Neural cell (in vitro differentiated cells): ENCODE results near the gene NPHP4. TPM values are rescaled to one million over a fixed set of nuclear protein-coding genes. Genes with fewer than 3 reads are reported as not detected.

ENCODE experiments used
- H2AFZ ChIP-seq: fragments of 200-600, 300-800 bp; sonication (generic), shearing (Covaris generic); 2 replicates; pipeline ENCODE4 v1.6.0; 2014; ENCODE audit warnings: low read depth, mild to moderate bottlenecking, antibody characterized with exemption, low read length, moderate library complexity
- H3F3A ChIP-seq: fragments of 200-600 bp; shearing (Covaris generic); 2 replicates; pipeline ENCODE4 v1.6.1; 2016; ENCODE audit warnings: mild to moderate bottlenecking, moderate library complexity, mixed read lengths, antibody characterized with exemption, low read length; ENCODE audit not compliant: insufficient read depth, poor library complexity, severe bottlenecking
- H3K27ac ChIP-seq: fragments of 200-600, 300-800 bp; sonication (generic), shearing (Covaris generic); 2 replicates; pipeline ENCODE4 v1.5.1; 2014; ENCODE audit warnings: mild to moderate bottlenecking, low read length, moderate library complexity
- H3K27me3 ChIP-seq: fragments of 300-800, 200-600 bp; sonication (generic), shearing (Covaris generic); 2 replicates; pipeline ENCODE4 v1.6.0; 2014; ENCODE audit warnings: mild to moderate bottlenecking, low read depth, low read length, moderate library complexity; ENCODE audit not compliant: insufficient read depth
- H3K36me3 ChIP-seq: fragments of 300-800, 200-600 bp; sonication (generic), shearing (Covaris generic); 2 replicates; pipeline ENCODE4 v1.5.1; 2014; ENCODE audit warnings: mild to moderate bottlenecking, antibody characterized with exemption, low read length, moderate library complexity; ENCODE audit not compliant: insufficient read depth
- H3K4me2 ChIP-seq: fragments of 300-800, 200-600 bp; sonication (generic), shearing (Covaris generic); 2 replicates; pipeline ENCODE4 v1.6.0; 2014; ENCODE audit warnings: mild to moderate bottlenecking, low read length
- H3K4me3 ChIP-seq: fragments of 300-800, 200-600 bp; sonication (generic), shearing (Covaris generic); 2 replicates; pipeline ENCODE4 v1.5.1; 2014; ENCODE audit warnings: mild to moderate bottlenecking, low read length, moderate library complexity
- H3K79me2 ChIP-seq: fragments of 200-600 bp; shearing (Covaris generic); replicated peaks from 2 replicates; pipeline ENCODE4 v1.6.0; 2014; ENCODE audit warnings: mild to moderate bottlenecking, low read length, moderate library complexity; ENCODE audit not compliant: insufficient read depth
- H3K9ac ChIP-seq: fragments of 300-800, 200-600 bp; sonication (generic), shearing (Covaris generic); 2 replicates; pipeline ENCODE4 v1.6.1; 2016; ENCODE audit warnings: mild to moderate bottlenecking, low read length, mixed read lengths
- H3K9me2 ChIP-seq: fragments of 200-600 bp; shearing (Covaris generic); 2 replicates; pipeline ENCODE4 v1.6.1; 2016; ENCODE audit warnings: mild to moderate bottlenecking, low read length, mixed read lengths; ENCODE audit not compliant: insufficient read depth
- H3K9me3 ChIP-seq: fragments of 200-600, 300-800 bp; sonication (generic), shearing (Covaris generic); 2 replicates; pipeline ENCODE4 v1.6.1; 2016; ENCODE audit warnings: mild to moderate bottlenecking, mixed run types, low read length, moderate library complexity, mixed read lengths
- H4K20me1 ChIP-seq: fragments of 200-600 bp; shearing (Covaris generic); 2 replicates; pipeline ENCODE4 v1.6.1; 2016; ENCODE audit warnings: mild to moderate bottlenecking, mixed run types; ENCODE audit not compliant: insufficient read depth
- CTCF ChIP-seq: fragments of 450-650 bp; IDR thresholded peaks from 2 replicates; pipeline ENCODE4 v1.5.1; 2014; ENCODE audit warnings: antibody characterized with exemption, mild to moderate bottlenecking, moderate library complexity; ENCODE audit not compliant: poor library complexity, severe bottlenecking
- EP300 ChIP-seq: fragments of 450-650 bp; conservative IDR thresholded peaks from 2 replicates; pipeline ENCODE4 v1.6.1; 2014; ENCODE audit warnings: antibody characterized with exemption, mild to moderate bottlenecking, moderate library complexity; ENCODE audit not compliant: poor library complexity, severe bottlenecking
- EZH2 ChIP-seq: fragments of 200-600, 300-800 bp; shearing (Covaris generic), sonication (generic); IDR thresholded peaks from 2 replicates; pipeline ENCODE4 v1.6.1; 2014; ENCODE audit warnings: antibody characterized with exemption, low read length, borderline replicate concordance, mild to moderate bottlenecking; ENCODE audit not compliant: insufficient read depth, poor library complexity, severe bottlenecking
- MXI1 ChIP-seq: fragments of 450-650 bp; conservative IDR thresholded peaks from 2 replicates; pipeline ENCODE4 v1.6.1; 2014; ENCODE audit warnings: antibody characterized with exemption, mild to moderate bottlenecking; ENCODE audit not compliant: poor library complexity, severe bottlenecking
- POLR2AphosphoS5 ChIP-seq: IDR thresholded peaks from 2 replicates; pipeline ENCODE4 v1.6.1; 2012
- RAD21 ChIP-seq: fragments of 450-650 bp; conservative IDR thresholded peaks from 2 replicates; pipeline ENCODE4 v1.6.1; 2014; ENCODE audit warnings: antibody characterized with exemption, mild to moderate bottlenecking, moderate library complexity
- SMC3 ChIP-seq: fragments of 450-650 bp; conservative IDR thresholded peaks from 2 replicates; pipeline ENCODE4 v1.6.1; 2014; ENCODE audit warnings: antibody characterized with exemption, mild to moderate bottlenecking, moderate library complexity; ENCODE audit not compliant: poor library complexity
- TAF1 ChIP-seq: IDR thresholded peaks from 2 replicates; pipeline ENCODE4 v1.6.1; 2012; ENCODE audit warnings: low read depth
- polyA plus RNA-seq: library from polyadenylated mRNA; depleted of rRNA; stranded (reverse); fragments of >200 nt; gene quantifications from 2 replicates; pipeline ENCODE4 v1.2.3, GENCODE V29; 2014
- TF ChIP-seq, protein P1 (sequence below): IDR thresholded peaks from 2 replicates; pipeline ENCODE4 v1.6.1; 2012; ENCODE audit warnings: borderline replicate concordance

Gene NPHP4
- polyA plus RNA-seq, 1 donor from 2014 or later = 17.1 TPM

DNA sequence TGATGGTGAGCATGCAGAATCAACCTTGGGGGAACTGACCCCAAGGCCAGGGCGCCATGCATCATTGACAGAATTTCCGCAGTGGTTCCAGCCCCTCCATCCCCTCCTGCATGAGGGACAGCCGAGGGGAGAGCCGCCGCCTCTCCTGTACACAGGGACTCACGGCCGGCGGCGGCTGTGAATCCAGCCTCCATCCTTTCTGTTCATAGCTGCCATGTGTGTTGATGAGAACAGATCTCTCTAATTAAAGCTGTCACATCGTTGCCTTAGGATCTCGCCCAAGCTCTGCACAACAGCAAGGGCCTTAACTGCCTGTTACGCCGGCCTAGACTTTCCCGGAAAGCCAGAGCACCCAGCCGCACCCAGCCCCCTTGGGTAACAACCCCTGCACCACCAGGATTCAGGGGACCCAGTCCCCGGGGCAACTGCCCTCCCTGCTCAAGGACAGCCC, 151.6 kb downstream of the NPHP4 start:
- Histone ChIP-seq H3F3A (no peaks in the 10 kb centered on the region), H3K27ac (peak overlapping the region; percentile 53), H4K20me1 (no peaks in the 10 kb centered on the region), H3K9me3 (no peaks in the 10 kb centered on the region), H3K4me3 (no peak overlapping the region), H2AFZ (no peak overlapping the region), H3K9me2 (no peaks in the 10 kb centered on the region), H3K9ac (no peak overlapping the region), H3K79me2 (no peaks in the 10 kb centered on the region), H3K36me3 (no peaks in the 10 kb centered on the region), H3K4me2 (no peak overlapping the region), H3K27me3 (no peaks in the 10 kb centered on the region)
- TF ChIP-seq, protein P1, sequence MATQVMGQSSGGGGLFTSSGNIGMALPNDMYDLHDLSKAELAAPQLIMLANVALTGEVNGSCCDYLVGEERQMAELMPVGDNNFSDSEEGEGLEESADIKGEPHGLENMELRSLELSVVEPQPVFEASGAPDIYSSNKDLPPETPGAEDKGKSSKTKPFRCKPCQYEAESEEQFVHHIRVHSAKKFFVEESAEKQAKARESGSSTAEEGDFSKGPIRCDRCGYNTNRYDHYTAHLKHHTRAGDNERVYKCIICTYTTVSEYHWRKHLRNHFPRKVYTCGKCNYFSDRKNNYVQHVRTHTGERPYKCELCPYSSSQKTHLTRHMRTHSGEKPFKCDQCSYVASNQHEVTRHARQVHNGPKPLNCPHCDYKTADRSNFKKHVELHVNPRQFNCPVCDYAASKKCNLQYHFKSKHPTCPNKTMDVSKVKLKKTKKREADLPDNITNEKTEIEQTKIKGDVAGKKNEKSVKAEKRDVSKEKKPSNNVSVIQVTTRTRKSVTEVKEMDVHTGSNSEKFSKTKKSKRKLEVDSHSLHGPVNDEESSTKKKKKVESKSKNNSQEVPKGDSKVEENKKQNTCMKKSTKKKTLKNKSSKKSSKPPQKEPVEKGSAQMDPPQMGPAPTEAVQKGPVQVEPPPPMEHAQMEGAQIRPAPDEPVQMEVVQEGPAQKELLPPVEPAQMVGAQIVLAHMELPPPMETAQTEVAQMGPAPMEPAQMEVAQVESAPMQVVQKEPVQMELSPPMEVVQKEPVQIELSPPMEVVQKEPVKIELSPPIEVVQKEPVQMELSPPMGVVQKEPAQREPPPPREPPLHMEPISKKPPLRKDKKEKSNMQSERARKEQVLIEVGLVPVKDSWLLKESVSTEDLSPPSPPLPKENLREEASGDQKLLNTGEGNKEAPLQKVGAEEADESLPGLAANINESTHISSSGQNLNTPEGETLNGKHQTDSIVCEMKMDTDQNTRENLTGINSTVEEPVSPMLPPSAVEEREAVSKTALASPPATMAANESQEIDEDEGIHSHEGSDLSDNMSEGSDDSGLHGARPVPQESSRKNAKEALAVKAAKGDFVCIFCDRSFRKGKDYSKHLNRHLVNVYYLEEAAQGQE = no peak
- TF ChIP-seq CTCF (no peak), EP300 (no peak), RAD21 (no peak), SMC3 (no peak), TAF1 (no peak), MXI1 (no peak), POLR2AphosphoS5 (no peak), EZH2 (no peak)

GRCh38 chr1:5839881-5840550, 152.2 kb downstream of the NPHP4 start:
- H3K9me3 ChIP-seq = no peaks in the 10 kb centered on the region
- H3F3A ChIP-seq = no peaks in the 10 kb centered on the region
- H3K36me3 ChIP-seq = no peaks in the 10 kb centered on the region
- H3K9me2 ChIP-seq = no peaks in the 10 kb centered on the region
- H3K79me2 ChIP-seq = no peaks in the 10 kb centered on the region
- TF ChIP-seq POLR2AphosphoS5 (peak; percentile 56), CTCF (no peak)
- H3K4me2 ChIP-seq = no peak overlapping the region
- peak overlapping the region; percentile 21 for H3K9ac ChIP-seq
- no peaks in the 10 kb centered on the region for H3K27me3 ChIP-seq
- H3K4me3 ChIP-seq = no peak overlapping the region
- no peak overlapping the region for H2AFZ ChIP-seq
- peak overlapping the region; percentile 53 for H3K27ac ChIP-seq
- no peaks in the 10 kb centered on the region for H4K20me1 ChIP-seq
